Lung (tissue), 12 donors: ENCODE measurements around the gene POLD4. TPM values are rescaled to one million over a fixed set of nuclear protein-coding genes. Genes with fewer than 3 reads are reported as not detected.

Experiments
- ATAC-seq: fragments of 200-7000 bp; cut with Tn5 transposase; one replicate; pipeline ENCODE4 v1.9.1; 2020; ENCODE audit warnings: moderate number of reproducible peaks; ENCODE audit not compliant: insufficient read depth, low FRiP score
- DNase-seq, 3 donors: peaks; one replicate each; pipeline ENCODE4 v3.0.0-alpha.2; 2013 to 2017
- H3K27ac ChIP-seq, 2 donors: one replicate each; pipeline ENCODE4 v1.5.1; 2013; ENCODE audit warnings: mild to moderate bottlenecking in 2 of 2, moderate library complexity in 2 of 2, control low read depth in 1 of 2, inconsistent platforms in 1 of 2, low read depth in 1 of 2, low read length in 1 of 2
- H3K27me3 ChIP-seq, 3 donors: one replicate each; pipeline ENCODE4 v1.5.1; 2013; ENCODE audit warnings: low read length in 2 of 3; ENCODE audit not compliant: control insufficient read depth in 3 of 3, insufficient read depth in 3 of 3
- H3K36me3 ChIP-seq, 4 donors: one replicate each; pipeline ENCODE4 v1.5.1; 2013; ENCODE audit warnings: low read length in 4 of 4, mild to moderate bottlenecking in 1 of 4, moderate library complexity in 1 of 4; ENCODE audit not compliant: control insufficient read depth in 4 of 4, insufficient read depth in 4 of 4
- H3K4me1 ChIP-seq, 5 donors: one replicate each; pipeline ENCODE4 v1.5.1; 2013; ENCODE audit warnings: low read length in 5 of 5, mild to moderate bottlenecking in 2 of 5, moderate library complexity in 1 of 5; ENCODE audit not compliant: control insufficient read depth in 5 of 5, insufficient read depth in 5 of 5
- H3K4me3 ChIP-seq: one replicate; pipeline ENCODE4 v1.5.1; 2013; ENCODE audit warnings: mild to moderate bottlenecking, control low read depth, moderate library complexity
- H3K9ac ChIP-seq, 2 donors: one replicate each; pipeline ENCODE4 v1.5.1; 2013; ENCODE audit warnings: low read length in 2 of 2, control low read depth in 1 of 2; ENCODE audit not compliant: insufficient read depth in 1 of 2
- H3K9me3 ChIP-seq, 4 donors: one replicate each; pipeline ENCODE4 v1.5.1; 2013; ENCODE audit warnings: low read length in 3 of 4, mild to moderate bottlenecking in 1 of 4, moderate library complexity in 1 of 4; ENCODE audit not compliant: control insufficient read depth in 4 of 4, insufficient read depth in 3 of 4
- WGBS, 2 donors: extraction: QIAGEN DNeasy Blood & Tissue Kit; methylation state at CpG; one replicate each; pipeline ENCODE4 v1.1.7; 2013; 5-methylcytosine and 5-hydroxymethylcytosine counted together
- polyA plus RNA-seq, 2 donors: library from polyadenylated mRNA; stranded (reverse); fragments of 200-250 nt; gene quantifications; one replicate each; pipeline ENCODE4 v1.2.1, GENCODE V29; 2013
- total RNA-seq, 2 donors: library from RNA; depleted of rRNA in 1 of 2; stranded (reverse); fragments of >200 nt in 1 of 2; gene quantifications; one replicate each; pipeline ENCODE4 v1.2.1, GENCODE V29; 2014 to 2021
- TF ChIP-seq, protein P1 (sequence below): IDR thresholded peaks from 2 replicates; pipeline ENCODE4 v1.5.1; 2012; ENCODE audit warnings: mild to moderate bottlenecking; ENCODE audit errors: control extremely low read depth, extremely low read depth
- donor health status: control.
- donor health status: control.
- donor health status: Bipolar disorder and iron deficiency.
- donor health status: healthy.
- donor health status: DM: yes; HTN: yes; CAD: no.

Gene POLD4
- total and polyA plus RNA-seq, 4 donors = 27.4 to 183 (median 101) TPM

DNA sequence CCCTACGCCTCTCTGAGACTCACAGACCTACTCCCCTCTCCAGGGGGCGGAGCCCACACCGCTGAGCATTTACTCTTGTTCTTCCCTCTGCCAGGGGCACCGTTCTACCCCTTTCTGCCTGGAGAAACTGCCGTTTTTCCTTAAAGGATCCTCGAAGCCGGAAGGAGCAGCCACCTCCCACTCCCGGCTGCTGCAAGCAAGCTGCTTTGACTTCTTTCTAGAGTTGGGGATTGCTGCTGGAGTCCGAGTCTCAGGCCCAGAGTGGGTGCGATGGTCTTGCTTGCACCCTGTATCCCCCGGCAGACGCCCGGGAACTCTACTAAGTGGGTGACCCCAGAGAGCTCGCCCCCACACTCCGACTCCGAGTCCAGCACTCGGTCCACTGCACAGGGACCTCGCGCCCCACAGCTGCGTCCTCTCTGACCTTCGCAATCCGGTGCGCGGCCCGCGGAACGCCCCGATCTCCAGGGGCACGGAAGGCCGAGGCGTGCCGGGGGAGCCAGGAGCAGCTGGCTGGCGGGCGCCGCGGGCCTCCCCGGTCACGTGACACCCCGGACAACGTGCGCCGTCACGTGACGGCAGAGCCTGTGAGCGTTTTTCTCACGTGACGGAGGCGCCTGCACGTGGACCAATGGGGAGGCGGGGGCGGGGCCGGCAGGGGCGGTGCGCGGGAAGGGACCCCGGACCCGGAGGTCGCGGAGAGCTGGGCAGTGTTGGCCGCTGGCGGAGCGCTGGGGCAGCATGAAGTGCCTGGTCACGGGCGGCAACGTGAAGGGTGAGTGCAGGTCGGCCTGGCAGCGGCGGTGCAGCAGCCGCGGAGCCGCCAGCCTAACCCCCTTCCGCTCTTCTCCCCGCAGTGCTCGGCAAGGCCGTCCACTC is 38.2 kb upstream of the POLD4 start, which contains the start of gene RAD9A:
Gene RAD9A, plus strand, starts transcription at position 683 of the 879 bp plus-strand sequence. Its CDS starts 59 bp downstream, at position 742.
- Histone ChIP-seq H3K27me3 (peaks cover 0 to 6% (median 0%) of the 10 kb centered on the region in 3 donors), H3K9ac (peak within 1 kb of the TSS; percentile 34 to 39), H3K4me1 (peaks cover 0 to 14% (median 7%) of the 10 kb centered on the region in 5 donors), H3K27ac (peak within 1 kb of the TSS; percentile 86 to 92), H3K4me3 (peak within 1 kb of the TSS; percentile 84), H3K9me3 (no peaks in the 10 kb centered on the region), H3K36me3 (peaks cover 0 to 17% (median 3%) of the 10 kb centered on the region in 4 donors)
- peak; percentile 94 to 97 (median 96) for DNase-seq
- TF ChIP-seq, protein P1, sequence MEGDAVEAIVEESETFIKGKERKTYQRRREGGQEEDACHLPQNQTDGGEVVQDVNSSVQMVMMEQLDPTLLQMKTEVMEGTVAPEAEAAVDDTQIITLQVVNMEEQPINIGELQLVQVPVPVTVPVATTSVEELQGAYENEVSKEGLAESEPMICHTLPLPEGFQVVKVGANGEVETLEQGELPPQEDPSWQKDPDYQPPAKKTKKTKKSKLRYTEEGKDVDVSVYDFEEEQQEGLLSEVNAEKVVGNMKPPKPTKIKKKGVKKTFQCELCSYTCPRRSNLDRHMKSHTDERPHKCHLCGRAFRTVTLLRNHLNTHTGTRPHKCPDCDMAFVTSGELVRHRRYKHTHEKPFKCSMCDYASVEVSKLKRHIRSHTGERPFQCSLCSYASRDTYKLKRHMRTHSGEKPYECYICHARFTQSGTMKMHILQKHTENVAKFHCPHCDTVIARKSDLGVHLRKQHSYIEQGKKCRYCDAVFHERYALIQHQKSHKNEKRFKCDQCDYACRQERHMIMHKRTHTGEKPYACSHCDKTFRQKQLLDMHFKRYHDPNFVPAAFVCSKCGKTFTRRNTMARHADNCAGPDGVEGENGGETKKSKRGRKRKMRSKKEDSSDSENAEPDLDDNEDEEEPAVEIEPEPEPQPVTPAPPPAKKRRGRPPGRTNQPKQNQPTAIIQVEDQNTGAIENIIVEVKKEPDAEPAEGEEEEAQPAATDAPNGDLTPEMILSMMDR = no peak
- 0 to 1% methylated on average over 66 to 75 of the region's 75 CpGs for WGBS, 2 donors
- ATAC-seq = peak; percentile 76

DNA sequence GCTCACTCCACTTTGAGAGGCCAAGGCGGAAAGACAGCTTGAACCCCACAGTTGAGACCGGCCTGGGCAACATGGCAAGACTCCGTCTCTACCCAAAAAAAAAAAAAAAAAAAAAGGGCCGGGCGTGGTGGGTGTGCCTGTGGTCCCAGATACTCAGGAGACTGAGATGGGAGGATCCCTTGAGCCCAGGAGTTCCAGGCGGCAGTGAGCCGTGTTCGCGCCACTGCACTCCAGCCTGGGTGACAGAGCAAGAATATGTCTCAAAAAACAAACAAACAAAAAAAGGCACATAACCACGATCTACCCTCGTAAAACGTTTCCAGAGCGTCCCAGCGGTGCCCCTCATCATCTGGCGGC is 37.6 kb upstream of the POLD4 start:
- Histone ChIP-seq H3K9ac (peak overlapping the region in 1 of 2 donors; percentile 34), H3K4me3 (peak overlapping the region; percentile 77), H3K9me3 (no peaks in the 10 kb centered on the region), H3K4me1 (peaks cover 0 to 14% (median 7%) of the 10 kb centered on the region in 5 donors), H3K27me3 (peaks cover 0 to 6% (median 0%) of the 10 kb centered on the region in 3 donors), H3K27ac (peak overlapping the region; percentile 86 to 92), H3K36me3 (peaks cover 0 to 12% (median 1%) of the 10 kb centered on the region in 4 donors)
- ATAC-seq (no peak), DNase-seq (no peak)
- WGBS, 2 donors = 12% methylated on average over 13 to 15 of the region's 15 CpGs
- TF ChIP-seq, protein P1 = no peak

DNA sequence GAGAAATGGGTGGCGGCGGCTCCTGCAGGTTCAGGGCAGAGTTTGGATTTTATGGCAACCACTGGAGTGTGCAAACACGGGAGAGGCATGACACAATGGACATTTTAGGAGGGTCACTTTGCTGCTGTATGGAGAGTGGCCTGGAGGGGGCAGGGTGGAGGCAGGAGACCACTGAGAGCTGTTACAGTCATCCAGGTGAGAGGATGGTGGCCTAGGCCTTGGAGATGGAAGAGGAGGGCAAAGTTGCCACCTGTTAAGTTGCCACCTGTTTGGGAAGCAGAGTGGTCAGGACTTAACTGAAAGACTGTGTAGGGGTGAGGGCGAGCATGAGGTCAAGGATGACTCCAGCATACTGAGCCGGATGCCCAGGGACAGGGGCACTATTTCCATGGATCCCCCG is 36.1 kb upstream of the POLD4 start:
- Histone ChIP-seq H3K27me3 (peaks cover 0 to 6% (median 0%) of the 10 kb centered on the region in 3 donors), H3K9ac (no peak overlapping the region), H3K4me1 (peaks cover 0 to 14% (median 7%) of the 10 kb centered on the region in 5 donors), H3K36me3 (peaks cover 0 to 6% (median 0%) of the 10 kb centered on the region in 4 donors), H3K4me3 (no peak overlapping the region), H3K9me3 (no peaks in the 10 kb centered on the region), H3K27ac (no peak overlapping the region)
- ATAC-seq = no peak
- DNase-seq = peak in 1 of 3 donors; percentile 59
- TF ChIP-seq, protein P1 = peak; percentile 24
- 64 to 79% methylated on average over 6 of the region's 6 CpGs for WGBS, 2 donors
